Renal cortex interstitium (tissue), 11 donors: Measurements from ENCODE around the gene P3H4. TPM values are rescaled to one million over a fixed set of nuclear protein-coding genes. Genes with fewer than 3 reads are reported as not detected.
A peak's percentile ranks its signal among the peaks of the same experiment; 100 is the strongest.

Experiments used
- DNase-seq, 11 donors: peaks; one replicate each; pipeline ENCODE4 v3.0.0-alpha.2; 2013; ENCODE audit warnings: low read depth in 9 of 11, low spot score in 4 of 11; ENCODE audit errors: extremely low read depth in 1 of 11
- polyA plus RNA-seq, 3 donors: library from polyadenylated mRNA; unstranded; fragments of 120-200 nt; gene quantifications; one replicate each; pipeline ENCODE4 v1.2.1, GENCODE V29; 2013; ENCODE audit not compliant: insufficient read length in 3 of 3

The P3H4 gene
- polyA plus RNA-seq, 3 donors = 31.4 to 47.4 (median 40.1) TPM

DNA sequence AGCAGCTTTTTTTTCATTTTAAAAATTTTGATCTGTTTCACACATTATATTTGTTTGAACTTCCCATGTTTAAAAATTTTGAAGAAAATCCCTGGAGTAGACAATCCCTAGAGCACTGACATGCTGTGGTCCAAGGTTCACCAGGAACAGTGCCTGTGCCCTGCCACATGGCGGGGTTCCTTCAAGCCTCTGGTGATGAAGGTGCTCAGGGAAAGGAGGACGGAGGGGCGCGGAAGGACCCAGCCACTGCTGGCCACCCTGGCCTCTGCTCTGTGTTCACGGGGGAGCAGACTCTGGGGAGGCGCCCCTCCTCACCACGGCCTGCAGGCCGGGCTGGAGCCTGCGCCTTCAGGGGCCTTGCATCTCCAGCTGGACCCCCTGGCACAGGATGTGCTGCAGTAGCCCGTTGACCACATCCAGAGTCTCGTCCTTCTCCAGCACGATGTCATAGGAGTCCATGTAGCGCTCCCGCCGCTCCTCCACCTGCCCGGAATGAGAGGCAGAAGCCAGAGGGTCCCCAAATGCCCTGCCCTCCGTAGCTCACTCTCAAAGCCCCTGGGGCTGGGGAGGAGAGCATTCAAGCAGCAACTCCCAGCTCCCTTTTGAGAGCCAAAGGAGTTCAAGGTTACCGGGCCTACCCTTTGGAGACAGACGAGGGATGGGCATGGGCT is 13.6 kb upstream of the P3H4 start:
- no peak for DNase-seq

DNA sequence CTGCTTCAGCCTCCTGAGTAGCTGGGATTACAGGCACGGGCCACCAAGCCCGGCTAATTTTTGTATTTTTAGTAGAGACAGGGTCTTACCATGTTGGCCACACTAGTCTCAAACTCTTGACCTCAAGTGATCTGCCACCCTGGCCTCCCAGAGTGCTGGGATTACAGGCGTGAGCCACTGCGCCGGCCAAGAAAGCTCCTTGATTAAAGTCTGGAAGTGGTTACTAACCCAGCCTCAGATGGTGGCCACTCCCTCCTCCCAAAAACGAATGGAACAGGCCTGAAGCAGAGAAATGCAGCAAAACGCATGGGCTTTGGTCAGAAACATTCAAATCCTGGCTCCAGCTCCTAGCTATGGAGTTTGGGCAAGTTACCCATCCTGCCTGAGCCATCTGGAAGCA is 12.3 kb upstream of the P3H4 start:
- DNase-seq = no peak

DNA sequence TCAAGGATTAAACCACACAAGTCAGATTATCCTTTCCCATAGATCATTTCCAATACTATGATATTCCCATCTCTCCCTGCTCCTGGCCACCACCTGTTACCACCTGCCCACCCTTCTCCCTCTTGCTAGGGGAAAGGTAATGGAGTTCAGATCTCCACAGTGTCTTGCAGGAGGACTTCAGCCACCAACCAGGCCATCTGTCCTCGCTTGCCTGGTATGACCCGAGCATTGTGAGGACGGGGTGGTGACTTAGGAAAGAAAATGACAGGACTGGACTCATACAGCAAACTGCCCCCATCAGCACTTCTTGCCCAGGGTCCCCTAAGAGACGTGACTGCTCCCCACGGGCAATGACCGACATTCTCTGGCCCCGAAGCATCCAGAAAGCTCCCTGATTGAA is 11.8 kb upstream of the P3H4 start:
- no peak for DNase-seq

DNA sequence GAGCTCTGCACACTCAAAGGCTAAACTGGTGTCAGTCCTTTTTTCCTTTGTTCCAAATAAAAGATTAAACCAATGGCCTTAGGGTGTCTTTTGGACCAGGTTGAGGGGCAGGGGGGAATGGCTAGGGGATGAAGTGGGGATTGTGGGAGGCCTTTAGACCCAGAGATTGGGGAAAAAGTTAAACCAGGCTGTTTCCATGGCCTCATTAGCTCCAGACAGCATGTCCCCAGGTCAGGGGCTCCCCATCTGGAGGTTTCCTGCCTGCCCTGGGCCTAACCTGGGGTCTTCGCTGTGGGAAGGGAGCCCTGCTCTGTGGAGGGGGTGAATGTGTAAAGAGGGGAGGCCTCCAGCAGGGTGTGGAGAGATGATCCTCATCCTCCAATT is 11.4 kb upstream of the P3H4 start:
- no peak for DNase-seq

DNA sequence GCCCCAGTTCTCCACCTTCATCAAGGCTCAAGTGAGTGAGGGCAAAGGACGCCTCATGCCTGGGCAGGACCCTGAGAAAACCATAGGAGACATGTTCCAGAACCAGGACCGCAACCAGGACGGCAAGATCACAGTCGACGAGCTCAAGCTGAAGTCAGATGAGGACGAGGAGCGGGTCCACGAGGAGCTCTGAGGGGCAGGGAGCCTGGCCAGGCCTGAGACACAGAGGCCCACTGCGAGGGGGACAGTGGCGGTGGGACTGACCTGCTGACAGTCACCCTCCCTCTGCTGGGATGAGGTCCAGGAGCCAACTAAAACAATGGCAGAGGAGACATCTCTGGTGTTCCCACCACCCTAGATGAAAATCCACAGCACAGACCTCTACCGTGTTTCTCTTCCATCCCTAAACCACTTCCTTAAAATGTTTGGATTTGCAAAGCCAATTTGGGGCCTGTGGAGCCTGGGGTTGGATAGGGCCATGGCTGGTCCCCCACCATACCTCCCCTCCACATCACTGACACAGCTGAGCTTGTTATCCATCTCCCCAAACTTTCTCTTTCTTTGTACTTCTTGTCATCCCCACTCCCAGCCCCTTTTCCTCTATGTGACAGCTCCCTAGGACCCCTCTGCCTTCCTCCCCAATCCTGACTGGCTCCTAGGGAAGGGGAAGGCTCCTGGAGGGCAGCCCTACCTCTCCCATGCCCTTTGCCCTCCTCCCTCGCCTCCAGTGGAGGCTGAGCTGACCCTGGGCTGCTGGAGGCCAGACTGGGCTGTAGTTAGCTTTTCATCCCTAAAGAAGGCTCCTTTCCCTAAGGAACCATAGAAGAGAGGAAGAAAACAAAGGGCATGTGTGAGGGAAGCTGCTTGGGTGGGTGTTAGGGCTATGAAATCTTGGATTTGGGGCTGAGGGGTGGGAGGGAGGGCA is 10.7 kb upstream of the P3H4 start:
- DNase-seq = no peak

DNA sequence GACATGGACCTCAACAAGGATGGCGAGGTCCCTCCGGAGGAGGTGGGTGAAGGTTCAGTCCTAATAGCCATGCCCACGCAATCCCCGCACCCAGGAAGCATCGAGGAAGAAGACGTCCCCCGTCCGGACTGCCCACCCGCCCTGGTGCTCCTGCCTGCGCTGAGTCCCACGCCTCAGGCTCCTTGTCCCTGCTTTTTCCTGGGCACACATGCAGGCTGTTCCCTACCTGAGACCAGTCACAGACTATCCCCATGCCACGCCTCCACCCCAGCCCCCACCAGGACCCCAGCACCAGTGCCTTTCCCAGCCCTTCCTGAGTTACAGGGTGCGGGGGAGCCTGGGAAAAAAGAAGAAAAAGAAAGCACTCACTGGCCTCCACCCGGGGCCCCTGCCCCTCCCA is 10.0 kb upstream of the P3H4 start:
- no peak for DNase-seq

DNA sequence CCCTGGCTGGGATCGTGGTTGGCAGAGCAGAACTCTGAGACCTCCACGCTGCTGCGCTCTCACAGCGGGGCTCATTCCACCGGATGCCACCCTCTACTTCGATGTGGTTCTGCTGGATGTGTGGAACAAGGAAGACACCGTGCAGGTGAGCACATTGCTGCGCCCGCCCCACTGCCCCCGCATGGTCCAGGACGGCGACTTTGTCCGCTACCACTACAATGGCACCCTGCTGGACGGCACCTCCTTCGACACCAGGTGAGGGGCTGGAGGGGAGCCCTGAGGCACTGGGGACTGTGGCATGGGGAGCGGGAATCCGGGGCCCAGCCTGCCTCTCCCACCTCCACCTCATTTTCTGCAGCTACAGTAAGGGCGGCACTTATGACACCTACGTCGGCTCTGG is 6.3 kb upstream of the P3H4 start:
- DNase-seq = no peak

DNA sequence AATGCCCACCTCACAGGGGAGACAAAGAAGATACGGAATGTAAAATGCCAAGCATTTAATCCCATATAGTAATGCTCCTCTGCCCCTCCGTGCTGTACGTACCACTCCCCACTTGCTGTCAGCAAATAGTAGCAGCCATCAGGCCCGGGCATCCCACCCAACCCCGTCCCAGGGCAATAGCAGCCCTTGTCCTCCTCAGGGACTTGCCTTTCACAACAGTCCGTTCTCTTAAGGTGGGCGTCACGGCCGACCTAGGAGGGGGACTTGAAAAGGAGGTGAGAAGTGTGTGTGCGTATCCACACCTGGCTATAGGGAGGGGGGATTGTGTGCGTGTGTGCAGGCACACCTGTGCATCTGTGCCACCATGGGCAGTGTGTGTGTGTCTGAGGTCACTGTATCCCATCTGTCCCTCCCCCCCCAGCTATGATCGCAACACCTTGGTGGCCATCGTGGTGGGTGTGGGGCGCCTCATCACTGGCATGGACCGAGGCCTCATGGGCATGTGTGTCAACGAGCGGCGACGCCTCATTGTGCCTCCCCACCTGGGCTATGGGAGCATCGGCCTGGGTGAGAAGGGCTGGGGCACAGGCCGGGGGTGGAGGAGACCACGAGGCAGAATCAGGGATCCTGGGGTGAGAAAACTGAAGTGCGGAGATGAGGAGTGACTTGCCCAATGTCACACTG is 5.0 kb upstream of the P3H4 start:
- DNase-seq = no peak

DNA sequence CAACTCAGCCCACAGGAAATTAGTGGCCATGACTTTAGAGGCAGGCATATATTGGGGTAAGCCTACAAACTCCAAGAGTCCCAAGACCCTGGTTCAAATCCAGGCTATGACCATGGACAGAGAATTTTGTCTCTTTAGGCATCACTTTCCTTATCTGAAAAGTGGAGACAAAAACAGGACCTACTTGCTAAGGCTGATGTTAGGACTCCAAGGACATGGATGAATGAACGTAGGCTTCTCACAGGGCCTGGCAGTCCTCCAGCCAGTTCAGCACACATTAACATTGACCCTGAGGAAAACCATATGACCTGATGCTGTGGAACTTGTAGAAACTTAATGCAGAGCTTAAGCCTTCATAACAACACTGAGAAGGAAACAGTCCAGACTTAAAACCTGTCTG is 2.4 kb upstream of the P3H4 start:
- DNase-seq = peak in 1 of 11 donors; percentile 27

DNA sequence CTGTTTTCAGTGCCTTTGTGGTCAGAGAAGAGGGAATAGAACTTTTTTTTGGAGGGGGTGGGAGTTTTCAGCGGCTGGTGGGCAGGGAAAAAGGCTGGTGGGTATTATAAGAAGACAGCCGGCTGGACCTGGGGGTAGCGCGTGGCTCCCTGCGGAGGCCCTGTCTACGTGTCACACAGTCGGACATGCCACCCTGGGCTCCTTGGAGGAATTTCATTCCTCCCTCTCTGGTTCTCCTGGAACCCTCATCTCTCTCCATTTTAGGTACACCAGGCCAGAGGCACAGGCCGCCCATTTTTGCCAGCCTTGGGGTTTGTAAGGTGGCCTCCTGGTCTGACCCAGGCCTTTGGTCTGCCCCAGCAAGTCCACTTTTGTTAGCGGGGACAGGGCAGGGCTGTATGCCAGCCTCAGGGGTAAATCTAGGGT is 2.0 kb upstream of the P3H4 start:
- DNase-seq = no peak

DNA sequence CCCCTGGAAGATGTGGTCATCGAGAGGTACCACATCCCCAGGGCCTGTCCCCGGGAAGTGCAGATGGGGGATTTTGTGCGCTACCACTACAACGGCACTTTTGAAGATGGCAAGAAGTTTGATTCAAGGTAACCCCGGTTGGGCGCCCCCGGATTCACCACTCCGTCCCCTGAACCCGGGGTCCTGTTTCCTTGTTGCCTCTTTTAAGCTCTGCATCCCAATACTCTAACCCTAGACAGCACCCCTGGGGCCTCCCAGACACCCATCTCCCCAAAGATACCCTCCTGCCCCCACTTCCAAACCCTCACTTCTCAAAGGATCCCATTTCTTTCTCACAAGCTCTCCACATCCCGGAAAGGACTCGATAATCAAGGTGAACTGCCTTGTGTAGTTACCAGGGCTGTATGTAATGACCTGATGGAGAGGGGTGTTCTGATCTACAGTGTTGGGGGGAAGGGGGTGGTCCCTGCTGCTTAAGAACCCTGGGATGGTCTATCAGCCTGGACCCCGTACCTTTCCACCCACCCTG is 1.5 kb upstream of the P3H4 start:
- no peak for DNase-seq

DNA sequence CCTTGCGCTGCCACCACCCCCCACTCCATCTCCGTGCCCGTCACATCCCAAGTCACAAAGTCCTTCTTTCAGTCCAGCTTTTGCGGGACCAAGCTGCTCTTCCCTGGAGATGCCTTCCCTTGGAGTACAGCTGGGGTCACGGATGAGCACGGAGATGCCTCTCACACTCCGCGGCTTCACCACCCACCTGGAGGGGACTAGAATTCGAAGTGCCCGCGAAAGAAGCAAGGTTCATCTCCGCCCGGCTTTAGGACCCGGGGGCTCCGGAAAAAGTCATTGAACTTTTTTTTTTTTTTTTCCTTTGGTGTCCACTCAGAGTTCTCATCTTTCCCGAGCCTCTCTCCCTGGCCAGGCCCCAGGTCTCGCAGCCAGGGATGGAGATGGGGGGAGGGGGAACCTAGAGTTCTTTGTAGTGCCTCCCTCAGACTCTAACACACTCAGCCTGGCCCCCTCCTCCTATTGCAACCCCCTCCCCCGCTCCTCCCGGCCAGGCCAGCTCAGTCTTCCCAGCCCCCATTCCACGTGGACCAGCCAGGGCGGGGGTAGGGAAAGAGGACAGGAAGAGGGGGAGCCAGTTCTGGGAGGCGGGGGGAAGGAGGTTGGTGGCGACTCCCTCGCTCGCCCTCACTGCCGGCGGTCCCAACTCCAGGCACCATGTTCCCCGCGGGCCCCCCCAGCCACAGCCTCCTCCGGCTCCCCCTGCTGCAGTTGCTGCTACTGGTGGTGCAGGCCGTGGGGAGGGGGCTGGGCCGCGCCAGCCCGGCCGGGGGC is 817 bp upstream of the P3H4 start, which contains the start of gene FKBP10:
TSS of gene FKBP10 (plus strand) at position 624 of the 771 bp plus-strand sequence. CDS start at position 655, 31 bp downstream.
- peak; percentile 81 to 93 (median 86) for DNase-seq

DNA sequence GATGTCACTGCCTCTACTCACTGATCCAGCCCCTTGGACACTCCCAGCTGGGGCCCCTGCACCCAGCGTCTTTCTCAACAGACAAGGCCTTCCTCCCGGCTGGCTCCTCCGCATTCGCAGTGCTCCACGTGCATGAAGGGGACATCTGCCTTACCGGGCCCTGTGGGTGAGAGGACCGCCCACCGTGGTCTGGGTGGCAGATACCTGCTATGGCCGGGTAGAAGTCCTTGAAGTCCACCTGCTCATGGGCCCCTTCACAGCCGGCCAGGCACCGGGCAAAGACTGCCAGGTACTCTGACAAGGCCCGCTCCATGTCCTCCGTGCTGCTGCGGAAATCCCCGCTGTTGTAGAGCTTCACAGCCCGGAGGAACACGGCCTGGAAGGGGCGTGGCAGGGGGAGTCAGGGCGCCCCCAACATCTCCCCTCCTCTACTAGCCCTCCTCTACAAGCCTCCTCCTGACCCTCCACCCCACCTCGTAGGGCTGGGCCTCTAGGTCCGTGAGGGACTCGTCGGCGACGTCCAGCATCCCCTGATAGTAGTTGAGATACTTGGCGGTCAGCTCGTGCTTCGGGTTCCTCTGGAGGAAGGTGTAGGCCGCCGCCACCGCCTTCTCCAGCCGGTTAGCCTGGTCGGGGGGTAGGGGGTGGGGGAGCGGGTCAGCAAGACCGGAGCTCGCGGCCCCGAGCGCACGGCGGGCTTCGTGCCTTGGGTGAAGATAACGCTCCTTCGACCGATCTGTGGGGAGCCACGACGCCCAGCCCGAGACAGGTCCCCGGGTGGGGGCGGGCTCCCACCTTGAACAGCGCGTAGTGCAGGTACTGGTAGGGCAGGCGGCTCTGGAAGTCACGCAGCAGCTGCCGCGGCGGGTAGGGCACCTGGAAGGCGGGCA is 845 bp downstream of the P3H4 start:
- no peak for DNase-seq

DNA sequence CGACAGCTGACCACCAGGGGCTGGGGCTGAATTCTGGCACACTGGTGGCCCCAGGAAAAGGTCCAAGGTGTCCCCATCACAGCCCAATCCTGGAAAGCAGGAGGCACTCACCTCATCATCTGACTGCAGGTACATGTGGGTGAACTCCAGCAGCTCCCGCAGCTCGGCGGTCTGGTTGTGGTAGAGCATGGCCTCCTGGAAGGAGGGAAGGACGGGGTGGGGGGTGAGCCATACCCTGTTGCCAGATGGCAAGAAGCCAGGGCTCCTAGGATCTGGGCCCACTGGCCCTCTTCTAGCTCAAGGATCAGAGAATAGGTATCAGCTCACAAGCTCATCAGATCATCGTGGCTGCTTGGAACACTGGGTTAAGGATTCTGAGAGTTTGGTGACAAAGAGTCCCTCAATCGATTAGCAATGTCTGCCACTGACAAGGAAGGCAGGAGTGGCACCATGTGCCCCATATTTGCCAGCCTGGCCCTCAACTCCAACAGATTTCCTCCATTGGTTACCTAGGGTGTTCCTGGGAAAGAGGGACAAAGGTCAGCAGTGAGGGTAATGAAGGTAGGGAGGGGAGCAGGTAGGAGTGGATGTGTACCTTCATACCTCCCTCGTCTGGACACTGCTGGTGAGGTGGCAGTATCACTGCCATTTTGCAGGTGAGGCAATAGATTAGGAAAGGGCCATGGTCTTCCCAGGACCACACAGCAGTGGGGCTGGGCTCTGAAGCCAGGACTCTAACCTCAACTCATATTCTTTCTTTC is 4.9 kb downstream of the P3H4 start:
- DNase-seq = no peak

DNA sequence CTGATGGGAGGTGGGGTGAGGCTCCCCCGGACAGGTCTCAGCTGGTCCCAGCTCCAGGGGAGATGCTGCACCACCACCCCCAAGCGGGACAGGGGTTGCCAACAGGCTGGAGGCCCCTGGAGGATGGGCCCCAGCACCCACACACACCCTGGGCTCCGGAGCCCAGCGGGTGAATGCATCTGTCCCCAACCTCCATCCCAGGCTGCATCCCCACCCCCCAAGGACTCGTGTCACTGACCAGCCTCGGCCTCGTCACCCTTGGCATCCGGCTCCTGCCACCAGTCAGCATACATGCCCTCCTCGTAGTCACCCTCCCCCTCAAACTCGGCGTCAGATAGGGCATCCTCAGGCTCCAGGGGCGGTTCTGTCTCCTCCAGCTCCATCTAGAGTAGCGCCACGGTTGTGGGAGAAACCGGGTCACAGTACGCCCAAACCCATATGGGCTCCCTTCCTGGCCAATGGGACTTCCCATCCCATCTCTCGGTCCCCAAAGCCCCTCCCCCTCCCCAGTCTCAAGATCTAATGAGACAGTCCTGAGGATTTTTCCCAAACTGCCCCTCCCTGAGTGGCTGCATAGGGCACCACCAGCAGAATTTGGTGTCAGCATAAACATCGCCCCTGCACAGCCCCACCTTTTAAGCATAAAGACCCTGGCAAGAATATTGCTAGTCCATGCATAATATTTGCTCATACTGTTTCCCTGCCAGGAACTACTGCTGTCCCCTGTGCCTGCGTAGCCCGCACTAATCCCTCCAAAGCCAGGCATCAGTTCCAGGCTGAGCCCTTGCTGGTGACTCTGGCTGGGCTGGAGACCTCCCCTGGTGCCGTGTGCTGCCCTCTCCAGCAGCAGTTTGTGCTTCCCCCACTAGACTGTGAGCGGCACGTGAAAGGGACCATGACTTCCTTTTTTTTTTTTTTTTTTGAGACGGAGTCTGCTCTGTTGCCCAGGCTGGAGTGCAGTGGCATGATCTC is 8.4 kb downstream of the P3H4 start:
- DNase-seq = no peak
